HG03064 (cell line): ENCODE results near the gene TERT.
"Not testable (repeated sequence)": the region's sequence is repeated elsewhere in the genome, so short reads cannot be mapped to it uniquely, and the experiment has no call there.

Source experiments
- ATAC-seq: cut with Tn5 transposase; IDR thresholded peaks from one replicate; pipeline ENCODE4 v1.9.1; 2021; ENCODE audit warnings: low read depth; ENCODE audit not compliant: unreplicated experiment

TERT gene

GRCh38 chr5:1294835-1295649, at the start of gene TERT:
TSS of gene TERT (minus strand) at chr5:1295068. CDS start at chr5:1294989, 79 bp downstream.
- ATAC-seq, result no peak

- peak; percentile 17 for ATAC-seq
Measured at GRCh38 chr5:1343931-1344901, 49.3 kb upstream of the TERT start.

GRCh38 chr5:1343315-1343751, 48.5 kb upstream of the TERT start:
- no peak for ATAC-seq

GRCh38 chr5:1342711-1343110, 47.8 kb upstream of the TERT start:
- ATAC-seq, result not testable (repeated sequence)

GRCh38 chr5:1342268-1342667, 47.4 kb upstream of the TERT start:
- no peak for ATAC-seq

GRCh38 chr5:1341863-1342262, 47.0 kb upstream of the TERT start:
- no peak for ATAC-seq

- not testable (repeated sequence) for ATAC-seq
Measured at GRCh38 chr5:1339818-1340210, 44.9 kb upstream of the TERT start.

GRCh38 chr5:1339139-1339817, 44.4 kb upstream of the TERT start:
- not testable (repeated sequence) for ATAC-seq

GRCh38 chr5:1338506-1339070, 43.7 kb upstream of the TERT start:
- ATAC-seq, result no peak

- no peak for ATAC-seq
Measured at GRCh38 chr5:1338196-1338490, 43.3 kb upstream of the TERT start.

GRCh38 chr5:1337489-1338195, 42.8 kb upstream of the TERT start:
- no peak for ATAC-seq

- ATAC-seq, result no peak
Measured at GRCh38 chr5:1336749-1337488, 42.1 kb upstream of the TERT start.

- no peak for ATAC-seq
Measured at GRCh38 chr5:1336106-1336561, 41.3 kb upstream of the TERT start.

- ATAC-seq, result no peak
Measured at GRCh38 chr5:1335540-1336095, 40.8 kb upstream of the TERT start.

GRCh38 chr5:1334831-1335539, 40.1 kb upstream of the TERT start:
- ATAC-seq, result no peak

GRCh38 chr5:1333986-1334385, 39.1 kb upstream of the TERT start:
- no peak for ATAC-seq

GRCh38 chr5:1333286-1333685, 38.4 kb upstream of the TERT start:
- not testable (repeated sequence) for ATAC-seq

GRCh38 chr5:1332461-1333001, 37.7 kb upstream of the TERT start:
- no peak for ATAC-seq
